Bronchial epithelial cell (primary cell): ENCODE data around the gene B4GALT7. TPM values are rescaled to one million over a fixed set of nuclear protein-coding genes. Genes with fewer than 3 reads are reported as not detected.

Experiments
- DNase-seq: peaks from one replicate; pipeline ENCODE4 v3.0.0-alpha.2; 2010; ENCODE audit warnings: low read depth
- FAIRE-seq: peaks from 2 replicates; lab custom pipeline; 2011; peaks lifted over from hg19 to GRCh38; lab: Jason Lieb, UNC
- H3K27me3 ChIP-seq: 2 replicates; pipeline ENCODE4 v1.5.1; 2011; ENCODE audit warnings: low read length; ENCODE audit not compliant: control insufficient read depth, insufficient read depth
- H3K36me3 ChIP-seq: 2 replicates; pipeline ENCODE4 v1.5.1; 2011; ENCODE audit warnings: low read length; ENCODE audit not compliant: control insufficient read depth, insufficient read depth
- H3K4me3 ChIP-seq: 2 replicates; pipeline ENCODE4 v1.5.1; 2011; ENCODE audit warnings: mild to moderate bottlenecking, low read depth, low read length, control low read depth
- CTCF ChIP-seq: IDR thresholded peaks from 2 replicates; pipeline ENCODE4 v1.5.1; 2011; ENCODE audit warnings: mild to moderate bottlenecking, moderate library complexity, low read length, control low read depth, inconsistent platforms; ENCODE audit not compliant: insufficient read depth, severe bottlenecking
- total RNA-seq: library from RNA; depleted of rRNA; stranded (reverse); fragments of >200 nt; gene quantifications from 2 replicates; pipeline ENCODE4 v1.2.1, GENCODE V29; 2014

B4GALT7 gene
- total RNA-seq, 1 donor from 2014 or later: 36.9 TPM

DNA sequence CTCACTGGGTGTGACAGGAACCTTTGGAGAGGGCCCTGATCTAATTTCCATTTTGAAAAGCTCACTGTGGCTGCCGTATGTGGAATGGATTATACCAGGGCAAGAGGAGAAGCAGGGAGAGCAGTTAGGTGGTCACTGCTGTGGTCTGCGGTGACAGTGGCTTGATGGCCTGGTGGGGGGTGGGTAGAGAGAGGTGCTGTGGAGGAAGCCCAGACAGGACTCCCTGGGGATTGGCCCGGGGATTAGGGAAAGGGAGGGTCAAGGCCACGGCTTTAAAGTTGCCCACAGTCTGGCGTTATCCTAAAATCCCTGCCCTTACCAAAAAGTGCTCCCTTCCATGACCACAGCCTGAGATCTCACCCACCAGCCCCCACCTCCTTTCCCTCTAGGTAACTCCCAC lies 4.7 kb downstream of the B4GALT7 start:
- Histone ChIP-seq H3K4me3 (no peak overlapping the region), H3K36me3 (peaks cover 8% of the 10 kb centered on the region), H3K27me3 (no peaks in the 10 kb centered on the region)
- no peak for FAIRE-seq
- DNase-seq: no peak
- TF ChIP-seq CTCF: no peak

- H3K27me3 ChIP-seq: no peaks in the 10 kb centered on the region
- FAIRE-seq (no peak), DNase-seq (no peak)
- peaks cover 9% of the 10 kb centered on the region for H3K36me3 ChIP-seq
- no peak overlapping the region for H3K4me3 ChIP-seq
- TF ChIP-seq CTCF: no peak
Measured at GRCh38 chr5:177605078-177605477, 5.1 kb downstream of the B4GALT7 start.

DNA sequence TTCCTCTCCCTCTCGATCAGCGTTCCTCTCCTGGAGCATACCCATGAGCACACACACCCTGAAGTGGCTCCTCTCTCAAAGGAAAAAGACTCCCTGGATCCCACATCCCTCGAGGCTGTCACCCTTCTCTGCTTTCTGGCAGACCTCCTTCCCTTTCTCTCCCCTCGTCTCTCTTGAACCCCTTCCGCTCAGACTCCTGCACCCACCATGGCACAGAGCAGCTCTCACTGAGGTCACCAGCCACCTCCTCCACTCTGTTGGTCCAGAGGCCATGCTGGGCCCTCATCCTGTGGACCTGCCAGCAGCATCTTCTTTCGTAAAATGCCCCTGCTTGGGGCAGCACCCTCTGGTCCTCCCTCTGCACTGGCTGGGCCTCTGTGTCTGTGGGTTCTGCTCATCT lies 5.7 kb downstream of the B4GALT7 start:
- DNase-seq (no peak), FAIRE-seq (no peak)
- TF ChIP-seq CTCF: no peak
- Histone ChIP-seq H3K4me3 (no peak overlapping the region), H3K36me3 (peaks cover 9% of the 10 kb centered on the region), H3K27me3 (no peaks in the 10 kb centered on the region)

- peaks cover 9% of the 10 kb centered on the region for H3K36me3 ChIP-seq
- no peak for TF ChIP-seq CTCF
- no peaks in the 10 kb centered on the region for H3K27me3 ChIP-seq
- H3K4me3 ChIP-seq: no peak overlapping the region
- FAIRE-seq (no peak), DNase-seq (no peak)
Measured at GRCh38 chr5:177606071-177607051, 6.4 kb downstream of the B4GALT7 start.

GRCh38 chr5:177607115-177607451 lies 7.2 kb downstream of the B4GALT7 start:
- no peak for TF ChIP-seq CTCF
- Histone ChIP-seq H3K27me3 (no peaks in the 10 kb centered on the region), H3K36me3 (peaks cover 9% of the 10 kb centered on the region), H3K4me3 (no peak overlapping the region)
- no peak for DNase-seq
- FAIRE-seq: no peak
